Germinal center (tissue), 1 donor: ENCODE measurements around the gene RSPO1.

Experiments used
- DNase-seq: peaks from one replicate; pipeline ENCODE4 v3.0.0; 2012; ENCODE audit warnings: mixed read lengths, low spot score

The RSPO1 gene

DNA sequence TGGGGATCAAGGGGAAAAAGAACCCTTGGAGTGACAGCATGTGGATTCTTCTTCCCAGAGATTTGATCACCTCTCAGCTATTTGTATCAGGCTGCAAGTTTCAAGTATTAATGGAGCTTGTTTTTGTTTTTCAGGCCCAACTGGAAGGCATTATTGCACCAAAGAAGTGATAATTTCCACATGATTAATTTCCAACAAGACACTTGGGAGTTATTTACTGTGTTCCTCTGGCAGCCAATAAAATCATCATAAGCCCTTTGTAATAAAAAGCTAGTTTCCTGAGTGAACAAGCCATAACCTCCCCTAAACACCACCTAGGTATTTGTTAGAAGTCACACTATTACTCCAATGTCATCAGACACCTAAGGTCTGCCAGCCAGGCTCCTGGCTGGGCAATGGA is 69.8 kb downstream of the RSPO1 start:
- no peak for DNase-seq

GRCh38 chr1:37562984-37563383 is 71.7 kb downstream of the RSPO1 start:
- no peak for DNase-seq
